GM19438 (cell line): ENCODE measurements around the gene KIAA1671.

ENCODE experiments used
- ATAC-seq: cut with Tn5 transposase; IDR thresholded peaks from one replicate; pipeline ENCODE4 v1.9.1; 2021; ENCODE audit warnings: low read depth; ENCODE audit not compliant: unreplicated experiment

Gene KIAA1671

GRCh38 chr22:24977370-24978221, 25.1 kb downstream of the KIAA1671 start:
- ATAC-seq = no peak

DNA sequence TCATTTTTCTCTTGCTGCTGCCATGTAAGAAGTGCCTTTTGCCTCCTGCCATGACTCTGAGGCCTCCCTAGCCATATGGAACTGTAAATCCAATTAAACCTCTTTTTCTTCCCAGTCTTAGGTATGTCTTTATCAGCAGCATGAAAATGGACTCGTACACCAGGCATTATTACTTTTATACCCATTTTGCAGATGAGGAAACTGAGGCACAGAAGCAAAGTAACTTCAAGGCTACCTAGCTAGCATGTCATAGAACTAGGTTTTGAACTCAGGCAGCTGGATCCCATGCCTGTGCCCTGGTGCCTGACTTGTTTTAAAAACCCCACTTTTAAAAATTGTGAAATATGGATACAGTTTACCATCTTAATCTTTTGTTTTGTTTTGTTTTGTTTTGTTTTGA, 25.8 kb downstream of the KIAA1671 start:
- ATAC-seq = no peak

- ATAC-seq = no peak
Measured at GRCh38 chr22:24981066-24981465, 28.6 kb downstream of the KIAA1671 start.

- ATAC-seq = no peak
Measured at GRCh38 chr22:24981656-24982055, 29.1 kb downstream of the KIAA1671 start.

GRCh38 chr22:24982301-24983056, 30.0 kb downstream of the KIAA1671 start:
- no peak for ATAC-seq

- no peak for ATAC-seq
Measured at GRCh38 chr22:24983151-24983550, 30.6 kb downstream of the KIAA1671 start.

DNA sequence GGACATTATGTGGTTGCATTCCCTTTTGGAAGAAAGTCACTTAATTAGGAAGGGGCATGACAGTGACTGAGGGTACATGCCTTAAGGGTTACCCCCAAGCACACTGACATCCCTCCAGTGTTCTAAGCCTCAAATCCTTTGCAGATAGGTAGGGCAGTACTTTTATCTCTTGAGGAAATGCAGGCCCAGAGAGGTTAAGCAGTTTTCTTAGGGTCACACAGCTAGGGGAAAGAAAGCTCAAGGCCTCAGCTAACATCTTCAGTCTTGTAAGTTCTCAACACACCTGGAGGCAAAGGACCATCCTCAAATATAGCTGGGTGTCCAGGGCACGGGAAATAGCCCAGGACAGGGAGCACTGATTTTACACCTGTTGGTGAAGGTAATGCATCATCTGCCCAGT, 31.6 kb downstream of the KIAA1671 start:
- ATAC-seq = no peak

DNA sequence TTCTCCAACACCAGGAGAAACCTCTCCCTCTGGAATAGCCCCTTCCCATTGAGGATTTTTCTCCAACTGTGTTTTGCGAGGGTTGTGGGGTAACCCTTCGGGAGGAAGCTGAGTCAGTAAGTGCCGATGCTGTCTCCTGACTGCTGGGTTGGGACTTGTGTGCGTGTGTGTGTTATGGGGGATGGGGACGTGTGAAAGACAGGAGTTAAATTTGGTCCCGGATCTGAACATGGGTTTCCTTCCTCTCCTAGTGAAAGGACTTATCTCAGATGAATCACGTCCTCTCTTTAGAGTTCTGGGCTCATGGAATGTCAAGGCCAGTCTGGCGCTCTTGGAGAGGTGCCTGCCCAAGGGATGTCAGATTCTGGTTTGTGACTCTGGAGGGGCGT, 33.3 kb downstream of the KIAA1671 start:
- no peak for ATAC-seq

- ATAC-seq = no peak
Measured at GRCh38 chr22:24986816-24987215, 34.3 kb downstream of the KIAA1671 start.

GRCh38 chr22:24989135-24989534, 36.6 kb downstream of the KIAA1671 start:
- ATAC-seq = no peak

- no peak for ATAC-seq
Measured at GRCh38 chr22:24989541-24989951, 37.0 kb downstream of the KIAA1671 start.

DNA sequence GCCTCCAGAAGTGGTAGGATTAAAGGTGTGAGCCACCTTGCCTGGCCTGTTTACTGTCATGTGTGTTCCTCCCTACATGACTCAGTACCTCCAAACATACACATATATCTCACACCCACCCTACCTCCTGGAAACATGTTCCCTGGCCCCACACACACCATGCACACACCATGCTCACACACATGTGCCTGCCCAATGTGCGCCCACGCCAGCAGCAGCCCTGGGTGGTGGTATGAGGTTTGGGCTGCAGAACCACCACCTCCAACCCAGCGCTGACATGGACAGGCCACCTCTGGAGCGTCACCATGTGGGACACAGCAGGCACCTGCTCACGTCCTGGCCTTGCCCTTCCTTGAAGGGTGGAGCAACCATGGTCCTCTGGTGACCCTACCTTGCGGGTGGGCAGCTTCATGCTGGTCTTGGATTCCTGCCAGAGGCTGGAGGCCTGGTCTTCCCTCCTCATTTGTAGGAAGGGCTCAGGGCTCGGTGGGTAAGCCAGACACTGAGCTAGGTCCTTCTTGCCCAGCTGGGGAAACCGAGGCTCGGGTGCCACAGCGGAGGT, 37.9 kb downstream of the KIAA1671 start:
- ATAC-seq = no peak

DNA sequence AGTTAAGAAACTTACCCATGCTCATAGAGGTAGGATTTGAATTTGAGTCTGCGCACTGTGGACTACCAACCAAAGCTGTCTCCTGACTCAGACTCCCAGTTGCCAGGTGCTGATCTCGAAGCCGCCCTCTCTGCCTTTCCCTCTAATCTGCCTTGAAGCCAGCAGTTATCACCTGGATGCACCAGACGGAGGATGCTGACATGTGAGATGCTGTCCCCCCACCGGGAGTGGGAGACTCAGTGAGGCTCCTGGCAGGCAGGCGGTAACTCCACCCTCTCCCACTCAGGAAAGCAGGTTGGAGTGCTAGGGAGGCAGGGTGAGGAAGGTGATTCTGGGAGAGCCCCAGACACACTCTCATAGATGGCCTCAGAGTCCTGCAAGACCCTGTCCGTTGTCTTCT, 40.4 kb downstream of the KIAA1671 start:
- no peak for ATAC-seq

GRCh38 chr22:24994070-24994763, 41.7 kb downstream of the KIAA1671 start:
- no peak for ATAC-seq

GRCh38 chr22:24995649-24996180, 43.2 kb downstream of the KIAA1671 start:
- ATAC-seq = no peak

DNA sequence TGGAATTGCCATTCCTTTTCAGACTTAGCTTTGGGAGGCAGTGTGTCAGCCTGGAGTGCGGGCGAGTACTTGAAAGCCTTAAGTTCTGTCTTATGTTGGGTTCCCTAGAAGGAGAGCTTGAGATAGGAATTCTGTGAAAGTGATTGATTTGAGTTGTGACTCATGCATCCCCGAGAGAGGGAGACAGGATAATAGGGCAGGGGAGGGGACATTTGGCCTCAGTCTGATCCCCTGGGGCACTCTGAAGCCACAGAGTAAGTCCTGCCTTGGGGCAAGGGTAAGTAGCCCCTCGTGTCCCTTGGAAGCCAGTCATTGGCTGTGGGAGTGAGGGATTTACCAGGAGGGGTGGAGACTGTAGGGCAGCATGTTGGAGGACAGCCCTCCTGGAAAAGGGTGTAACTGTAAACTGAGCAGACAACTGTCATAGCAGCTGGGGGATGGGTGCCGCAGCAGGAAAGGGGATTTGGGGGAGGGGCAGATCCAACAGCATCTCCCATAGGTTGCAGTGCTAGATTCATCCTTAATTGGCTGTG, 44.0 kb downstream of the KIAA1671 start:
- no peak for ATAC-seq

- ATAC-seq = no peak
Measured at GRCh38 chr22:24997023-24997422, 44.5 kb downstream of the KIAA1671 start.

- ATAC-seq = no peak
Measured at GRCh38 chr22:25000686-25001085, 48.2 kb downstream of the KIAA1671 start.

DNA sequence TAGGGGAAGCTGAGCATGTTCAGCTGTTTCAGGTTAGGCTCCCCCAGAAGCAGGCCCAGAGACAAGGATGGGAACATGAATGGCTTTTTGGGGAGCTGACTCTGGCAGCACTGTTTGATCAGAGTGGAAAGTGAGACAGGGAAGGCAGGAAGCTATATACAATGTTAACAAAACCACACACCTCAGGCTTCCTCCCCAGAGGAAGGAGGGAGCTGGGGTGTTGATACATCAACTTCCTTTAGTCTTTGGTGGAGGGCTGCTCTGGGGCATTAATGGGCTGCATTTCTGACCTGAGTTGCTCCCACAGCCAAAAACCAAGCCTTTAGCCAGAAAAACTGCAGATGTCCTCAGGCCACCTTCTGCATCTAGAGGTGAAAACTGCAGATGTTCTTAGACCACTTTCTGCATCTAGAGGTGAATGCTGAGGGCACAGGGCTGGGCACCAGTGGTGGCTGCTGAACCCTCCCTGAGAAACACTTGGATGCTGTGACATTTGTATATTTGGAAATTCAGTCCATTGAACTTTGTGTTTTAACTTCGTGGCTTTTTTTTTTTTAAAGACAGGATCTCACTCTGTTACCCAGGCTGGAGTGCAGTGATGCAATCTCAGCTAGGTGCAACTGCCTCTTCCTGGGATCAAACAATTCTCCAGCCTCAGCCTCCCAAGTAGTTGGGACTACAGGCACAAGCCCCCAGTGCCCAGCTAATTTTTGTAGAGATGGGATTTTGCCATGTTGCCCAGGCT, 49.9 kb downstream of the KIAA1671 start:
- no peak for ATAC-seq

DNA sequence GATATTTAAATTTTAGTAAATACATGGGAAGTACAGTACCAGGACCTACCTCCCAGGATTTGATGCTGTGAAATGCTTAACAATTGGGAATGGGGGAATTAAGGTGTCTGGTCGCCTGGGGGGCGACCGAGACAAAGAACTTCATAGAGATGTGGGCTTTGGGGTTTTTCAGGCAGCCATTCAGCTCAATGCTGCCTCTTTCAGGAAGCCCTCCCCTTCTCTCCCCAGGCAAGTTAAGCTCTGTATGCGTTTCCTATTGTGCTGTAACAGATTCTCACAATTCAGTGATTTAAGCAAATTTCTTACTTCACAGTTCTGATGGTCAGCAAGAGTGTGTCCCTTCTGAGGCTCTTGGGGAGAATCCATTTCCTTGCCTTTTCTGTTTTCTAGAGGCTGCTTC, 53.8 kb downstream of the KIAA1671 start:
- no peak for ATAC-seq
